Kidney (tissue), 14 donors: ENCODE measurements around the gene TAP1. TPM values are rescaled to one million over a fixed set of nuclear protein-coding genes. Genes with fewer than 3 reads are reported as not detected.

Experiments
- DNase-seq, 5 donors: peaks; one replicate each; pipeline ENCODE4 v3.0.0-alpha.2; 2013 to 2020
- FAIRE-seq: peaks from 2 replicates; lab custom pipeline; 2012; peaks lifted over from hg19 to GRCh38; lab: Jason Lieb, UNC
- H3K27ac ChIP-seq, 2 donors: one replicate each; pipeline ENCODE4 v1.7.0; 2013; ENCODE audit warnings: low read depth in 2 of 2, low read length in 2 of 2, inconsistent platforms in 1 of 2
- H3K27me3 ChIP-seq: one replicate; pipeline ENCODE4 v1.7.1; 2013; ENCODE audit warnings: low read length, inconsistent platforms; ENCODE audit not compliant: control insufficient read depth, insufficient read depth
- H3K36me3 ChIP-seq, 3 donors: one replicate each; pipeline versions ENCODE4 v1.7.0 to v1.7.1; 2013; ENCODE audit warnings: low read length in 3 of 3, control low read depth in 1 of 3, inconsistent platforms in 1 of 3; ENCODE audit not compliant: insufficient read depth in 3 of 3, control insufficient read depth in 2 of 3
- H3K4me1 ChIP-seq, 3 donors: one replicate each; pipeline versions ENCODE4 v1.7.0 to v1.7.1; 2013; ENCODE audit warnings: low read length in 3 of 3, inconsistent platforms in 1 of 3, low read depth in 1 of 3; ENCODE audit not compliant: control insufficient read depth in 2 of 3, insufficient read depth in 2 of 3
- H3K4me3 ChIP-seq, 3 donors: one replicate each; pipeline versions ENCODE4 v1.7.0 to v1.8.1; 2013; ENCODE audit warnings: low read length in 3 of 3, control low read depth in 1 of 3, inconsistent platforms in 1 of 3
- H3K9ac ChIP-seq, 3 donors: one replicate each; pipeline versions ENCODE4 v1.7.0 to v1.7.1; 2013; ENCODE audit warnings: low read length in 3 of 3, control low read depth in 1 of 3, inconsistent platforms in 1 of 3
- H3K9me3 ChIP-seq, 3 donors: one replicate each; pipeline versions ENCODE4 v1.7.0 to v1.7.1; 2013; ENCODE audit warnings: low read length in 3 of 3, control low read depth in 1 of 3, inconsistent platforms in 1 of 3; ENCODE audit not compliant: control insufficient read depth in 2 of 3, insufficient read depth in 1 of 3
- intact Hi-C: fragments of 100-400 bp; cut with DNase I; formaldehyde crosslinking; loops from one replicate; pipeline ENCODE4 v1.11.1; 2022
- polyA plus RNA-seq: library from polyadenylated mRNA; stranded (reverse); fragments of 350-450 nt; fragmentation: Illumina TruSeq; extraction: RNeasy Lipid Tissue Mini Kit (QIAGEN cat#74804); gene quantifications from one replicate; pipeline ENCODE4 v1.2.3, GENCODE V29; 2014; ENCODE audit warnings: low read depth, low replicate concordance; ENCODE audit not compliant: insufficient read depth
- total RNA-seq: library from RNA; stranded (reverse); fragmentation: NEBNext Ultra II Directional; extraction: Animal tissue kit (Norgen Biotek cat#: 25700); gene quantifications from one replicate; pipeline ENCODE4 v1.2.1, GENCODE V29; 2021
- TF ChIP-seq, protein P1 (sequence below): IDR thresholded peaks from 3 replicates; pipeline ENCODE4 v1.5.1; 2012; ENCODE audit warnings: mild to moderate bottlenecking, moderate library complexity, borderline replicate concordance; ENCODE audit not compliant: insufficient read depth; ENCODE audit errors: extremely low read depth
- donor health status: control.
- donor health status: control.
- donor health status: control.
- donor health status: control.
- donor health status: control.
- donor health status: DM: yes; HTN: yes; CAD: no.
- donor health status: Normal renal cell carcinoma (clear cell type).

The TAP1 gene
- total and polyA plus RNA-seq, 2 donors from 2014 or later: 32.1 to 45.4 TPM

DNA sequence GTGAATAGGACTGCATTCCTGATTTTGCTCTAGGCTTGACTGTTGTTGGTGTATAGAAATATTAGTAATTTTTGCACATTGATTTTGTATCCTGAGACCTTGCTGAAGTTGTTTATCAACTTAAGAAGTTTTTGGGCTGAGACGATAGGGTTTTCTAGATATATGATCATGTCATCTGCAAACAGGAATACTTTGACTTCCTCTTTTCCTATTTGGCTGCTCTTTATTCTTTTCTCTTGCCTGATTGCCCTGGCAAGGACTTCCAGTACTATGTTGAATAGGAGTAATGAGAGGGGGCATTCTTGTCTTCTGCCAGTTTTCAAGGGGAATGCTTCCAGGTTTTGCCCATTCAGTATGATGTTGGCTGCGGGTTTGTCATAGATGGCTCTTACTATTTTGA lies 50.1 kb downstream of the TAP1 start:
- Histone ChIP-seq H3K36me3 (no peaks in the 10 kb centered on the region), H3K27me3 (peaks cover 4% of the 10 kb centered on the region), H3K4me3 (no peak overlapping the region), H3K9me3 (no peaks in the 10 kb centered on the region), H3K27ac (no peak overlapping the region), H3K4me1 (no peaks in the 10 kb centered on the region), H3K9ac (no peak overlapping the region)
- FAIRE-seq (no peak), DNase-seq (no peak)
- intact Hi-C loops: no loop called here
- TF ChIP-seq, protein P1, sequence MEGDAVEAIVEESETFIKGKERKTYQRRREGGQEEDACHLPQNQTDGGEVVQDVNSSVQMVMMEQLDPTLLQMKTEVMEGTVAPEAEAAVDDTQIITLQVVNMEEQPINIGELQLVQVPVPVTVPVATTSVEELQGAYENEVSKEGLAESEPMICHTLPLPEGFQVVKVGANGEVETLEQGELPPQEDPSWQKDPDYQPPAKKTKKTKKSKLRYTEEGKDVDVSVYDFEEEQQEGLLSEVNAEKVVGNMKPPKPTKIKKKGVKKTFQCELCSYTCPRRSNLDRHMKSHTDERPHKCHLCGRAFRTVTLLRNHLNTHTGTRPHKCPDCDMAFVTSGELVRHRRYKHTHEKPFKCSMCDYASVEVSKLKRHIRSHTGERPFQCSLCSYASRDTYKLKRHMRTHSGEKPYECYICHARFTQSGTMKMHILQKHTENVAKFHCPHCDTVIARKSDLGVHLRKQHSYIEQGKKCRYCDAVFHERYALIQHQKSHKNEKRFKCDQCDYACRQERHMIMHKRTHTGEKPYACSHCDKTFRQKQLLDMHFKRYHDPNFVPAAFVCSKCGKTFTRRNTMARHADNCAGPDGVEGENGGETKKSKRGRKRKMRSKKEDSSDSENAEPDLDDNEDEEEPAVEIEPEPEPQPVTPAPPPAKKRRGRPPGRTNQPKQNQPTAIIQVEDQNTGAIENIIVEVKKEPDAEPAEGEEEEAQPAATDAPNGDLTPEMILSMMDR: no peak

DNA sequence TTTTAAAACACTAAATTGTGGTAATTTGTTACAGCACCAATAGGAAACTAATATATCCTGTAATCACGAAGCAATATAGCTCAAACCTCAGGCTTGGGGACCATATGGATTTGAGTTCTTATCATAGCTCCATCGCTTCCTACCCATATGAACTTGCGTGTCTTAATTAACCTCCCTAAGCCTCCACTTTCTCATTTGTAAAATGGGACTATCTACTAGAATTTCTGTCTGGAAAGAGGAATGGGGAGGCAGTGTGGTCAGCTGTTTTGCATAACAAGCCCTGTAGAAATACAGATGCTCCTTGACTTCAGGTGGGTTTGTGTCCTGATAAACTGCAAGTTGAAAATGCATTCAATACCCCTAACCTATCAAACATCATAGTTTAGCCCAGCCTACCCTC lies 53.8 kb downstream of the TAP1 start:
- DNase-seq (no peak), FAIRE-seq (no peak)
- intact Hi-C loops: no loop called here
- H3K9me3 ChIP-seq: no peaks in the 10 kb centered on the region
- peaks cover 0 to 5% (median 4%) of the 10 kb centered on the region in 3 donors for H3K4me1 ChIP-seq
- no peaks in the 10 kb centered on the region for H3K36me3 ChIP-seq
- no peak overlapping the region for H3K9ac ChIP-seq
- peaks cover 4% of the 10 kb centered on the region for H3K27me3 ChIP-seq
- no peak overlapping the region for H3K4me3 ChIP-seq
- TF ChIP-seq, protein P1: no peak
- H3K27ac ChIP-seq: no peak overlapping the region

DNA sequence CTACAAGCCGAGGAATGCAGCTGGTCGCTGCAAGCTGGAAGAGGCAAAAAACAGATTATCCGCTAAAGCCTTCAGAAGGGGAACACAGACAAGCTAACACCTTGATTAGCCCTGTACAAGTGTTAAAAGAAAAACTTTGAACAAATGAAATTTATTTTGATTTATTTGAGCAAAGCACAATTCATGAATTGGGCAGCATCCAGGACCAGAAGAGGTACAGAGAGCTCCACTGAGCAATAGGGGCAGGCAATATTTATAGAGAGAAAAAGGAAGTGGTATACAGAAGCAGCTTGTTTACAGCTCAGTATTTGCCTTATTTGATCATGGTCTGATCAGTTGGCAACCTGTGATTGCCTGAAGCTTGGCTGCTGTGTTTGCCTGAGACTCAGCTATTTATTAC lies 54.3 kb downstream of the TAP1 start:
- H3K27me3 ChIP-seq: peaks cover 4% of the 10 kb centered on the region
- intact Hi-C loops: no loop called here
- no peaks in the 10 kb centered on the region for H3K9me3 ChIP-seq
- H3K4me3 ChIP-seq: no peak overlapping the region
- DNase-seq (no peak), FAIRE-seq (no peak)
- H3K9ac ChIP-seq: no peak overlapping the region
- H3K36me3 ChIP-seq: no peaks in the 10 kb centered on the region
- TF ChIP-seq, protein P1: no peak
- H3K4me1 ChIP-seq: peaks cover 0 to 5% (median 4%) of the 10 kb centered on the region in 3 donors
- no peak overlapping the region for H3K27ac ChIP-seq
